HepG2 (cell line): ENCODE measurements around the gene RPL41. TPM values are rescaled to one million over a fixed set of nuclear protein-coding genes. Genes with fewer than 3 reads are reported as not detected.

Experiments used
- HOXA5 ChIP-seq: sonication (generic); formaldehyde crosslinking; IDR thresholded peaks from 2 replicates; pipeline ENCODE4 v1.4.0; 2020; ENCODE audit warnings: missing genetic modification reagents
- HOXA7 ChIP-seq: sonication (generic); formaldehyde crosslinking; IDR thresholded peaks from 2 replicates; pipeline ENCODE4 v1.8.1; 2022; ENCODE audit warnings: mild to moderate bottlenecking, missing genetic modification reagents, moderate library complexity
- KMT2A ChIP-seq: sonication (generic); formaldehyde crosslinking; IDR thresholded peaks from 2 replicates; pipeline ENCODE4 v1.4.0; 2020; ENCODE audit warnings: missing genetic modification reagents
- SNAI1 ChIP-seq: sonication (generic); formaldehyde crosslinking; IDR thresholded peaks from 2 replicates; pipeline ENCODE4 v1.5.0; 2020; ENCODE audit warnings: mild to moderate bottlenecking, missing genetic modification reagents, borderline replicate concordance
- ZBTB1 ChIP-seq: sonication (generic); formaldehyde crosslinking; IDR thresholded peaks from 2 replicates; pipeline ENCODE4 v1.4.0; 2020; ENCODE audit warnings: missing genetic modification reagents, borderline replicate concordance
- ZNF616 ChIP-seq: sonication (generic); formaldehyde crosslinking; IDR thresholded peaks from 2 replicates; pipeline ENCODE4 v1.5.0; 2020; ENCODE audit warnings: low read depth, mild to moderate bottlenecking, missing genetic modification reagents
- ZNF644 ChIP-seq: IDR thresholded peaks from 2 replicates; pipeline ENCODE4 v1.6.1; 2016; ENCODE audit warnings: low read depth
- ZNF678 ChIP-seq: sonication (generic); formaldehyde crosslinking; IDR thresholded peaks from 2 replicates; pipeline ENCODE4 v1.4.0; 2020; ENCODE audit warnings: mild to moderate bottlenecking, missing genetic modification reagents
- ZNF737 ChIP-seq: sonication (generic); formaldehyde crosslinking; IDR thresholded peaks from 2 replicates; pipeline ENCODE4 v1.5.0; 2020; ENCODE audit warnings: missing genetic modification reagents, mild to moderate bottlenecking, borderline replicate concordance
- ZNF777 ChIP-seq: sonication (generic); formaldehyde crosslinking; IDR thresholded peaks from 2 replicates; pipeline ENCODE4 v1.4.0; 2020; ENCODE audit warnings: missing genetic modification reagents
- polyA plus RNA-seq, 8 experiments: library from polyadenylated mRNA; depleted of rRNA in 3 of 8; stranded (reverse) in 7 of 8; unstranded in 1 of 8; fragments of >200 nt; fragmentation: Illumina TruSeq in 4 of 8; extraction: Trizol in 4 of 8; gene quantifications; 2 replicates each; pipeline versions ENCODE4 v1.2.1 to v1.2.3, GENCODE V29; 2011 to 2016; ENCODE audit warnings: low read depth in 4 of 8, missing spikeins in 1 of 8, mixed read lengths in 1 of 8; ENCODE audit not compliant: insufficient read depth in 1 of 8
- total RNA-seq, 5 experiments: library from RNA; depleted of rRNA; stranded (reverse); fragments of >200 nt; fragmentation: Illumina TruSeq; extraction: Trizol; gene quantifications; 2 replicates each; pipeline ENCODE4 v1.2.3, GENCODE V29; 2016; ENCODE audit warnings: low read depth in 1 of 5
- TF ChIP-seq, protein P1 (sequence below): sonication (generic); formaldehyde crosslinking; IDR thresholded peaks from 2 replicates; pipeline ENCODE4 v1.4.0; 2020; ENCODE audit warnings: missing genetic modification reagents, borderline replicate concordance
- TF ChIP-seq, protein P2 (sequence below): sonication (generic); IDR thresholded peaks from 2 replicates; pipeline ENCODE4 v1.6.1; 2016; ENCODE audit warnings: low read depth, borderline replicate concordance
- TF ChIP-seq, protein P3 (sequence below): IDR thresholded peaks from 2 replicates; pipeline ENCODE4 v1.6.1; 2018; ENCODE audit warnings: missing genetic modification reagents
- TF ChIP-seq, protein P4 (sequence below): sonication (generic); formaldehyde crosslinking; IDR thresholded peaks from 2 replicates; pipeline ENCODE4 v1.4.0; 2020; ENCODE audit warnings: mild to moderate bottlenecking, missing genetic modification reagents
- TF ChIP-seq, protein P5 (sequence below): sonication (generic); formaldehyde crosslinking; IDR thresholded peaks from 2 replicates; pipeline ENCODE4 v1.5.0; 2020; ENCODE audit warnings: missing genetic modification reagents

RPL41 gene
- total and polyA plus RNA-seq, 2 of the 13 experiments (the other 11 are each of a cell fraction or from before 2014, with no cell fraction given), result 4,012 to 7,670 TPM

DNA sequence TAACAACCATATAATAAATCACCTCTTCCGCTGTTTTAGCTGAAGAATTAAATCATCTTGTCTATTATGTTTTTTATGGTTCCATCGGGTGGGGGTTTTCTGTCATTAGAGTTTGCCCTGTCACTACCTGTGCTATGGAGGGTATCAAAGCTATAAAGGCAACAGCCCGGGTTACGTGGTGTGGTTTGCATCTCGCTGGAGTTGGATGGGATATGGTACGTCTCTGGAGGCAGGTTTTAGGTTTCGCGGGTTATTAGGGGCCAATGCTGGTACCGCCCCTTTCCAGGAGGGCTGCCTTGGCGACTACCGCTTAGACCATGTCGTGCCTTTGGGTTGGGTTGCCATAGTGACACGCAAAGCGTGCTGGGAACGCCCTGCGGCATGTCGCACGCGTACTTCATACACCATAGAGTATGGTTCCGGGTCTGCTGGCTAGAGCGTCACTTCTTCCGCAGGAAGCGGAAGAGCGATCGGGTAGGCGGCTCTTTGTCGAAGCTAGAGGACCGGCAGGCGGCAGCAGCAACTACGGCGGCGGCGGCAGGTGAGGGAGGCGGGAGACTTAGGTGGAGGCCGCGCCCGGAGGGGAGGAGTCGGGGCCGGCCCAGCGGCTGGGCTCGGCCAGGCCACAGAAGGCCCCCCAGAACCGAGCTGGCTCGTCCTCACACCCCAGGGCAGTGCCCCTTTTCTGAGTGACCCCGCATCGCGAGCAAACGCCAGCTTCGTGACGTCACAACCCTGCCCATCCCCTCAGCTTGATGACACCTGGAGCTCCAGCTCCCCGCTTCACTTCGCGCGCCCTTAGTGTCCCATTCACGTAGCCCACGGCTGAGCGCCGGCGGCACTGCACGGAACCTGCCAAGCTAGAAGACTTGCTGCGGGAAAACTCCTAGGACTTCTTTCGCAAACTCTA, 1.6 kb downstream of the RPL41 start, which contains the start of gene ZC3H10 (continued):
- TF ChIP-seq, protein P1, sequence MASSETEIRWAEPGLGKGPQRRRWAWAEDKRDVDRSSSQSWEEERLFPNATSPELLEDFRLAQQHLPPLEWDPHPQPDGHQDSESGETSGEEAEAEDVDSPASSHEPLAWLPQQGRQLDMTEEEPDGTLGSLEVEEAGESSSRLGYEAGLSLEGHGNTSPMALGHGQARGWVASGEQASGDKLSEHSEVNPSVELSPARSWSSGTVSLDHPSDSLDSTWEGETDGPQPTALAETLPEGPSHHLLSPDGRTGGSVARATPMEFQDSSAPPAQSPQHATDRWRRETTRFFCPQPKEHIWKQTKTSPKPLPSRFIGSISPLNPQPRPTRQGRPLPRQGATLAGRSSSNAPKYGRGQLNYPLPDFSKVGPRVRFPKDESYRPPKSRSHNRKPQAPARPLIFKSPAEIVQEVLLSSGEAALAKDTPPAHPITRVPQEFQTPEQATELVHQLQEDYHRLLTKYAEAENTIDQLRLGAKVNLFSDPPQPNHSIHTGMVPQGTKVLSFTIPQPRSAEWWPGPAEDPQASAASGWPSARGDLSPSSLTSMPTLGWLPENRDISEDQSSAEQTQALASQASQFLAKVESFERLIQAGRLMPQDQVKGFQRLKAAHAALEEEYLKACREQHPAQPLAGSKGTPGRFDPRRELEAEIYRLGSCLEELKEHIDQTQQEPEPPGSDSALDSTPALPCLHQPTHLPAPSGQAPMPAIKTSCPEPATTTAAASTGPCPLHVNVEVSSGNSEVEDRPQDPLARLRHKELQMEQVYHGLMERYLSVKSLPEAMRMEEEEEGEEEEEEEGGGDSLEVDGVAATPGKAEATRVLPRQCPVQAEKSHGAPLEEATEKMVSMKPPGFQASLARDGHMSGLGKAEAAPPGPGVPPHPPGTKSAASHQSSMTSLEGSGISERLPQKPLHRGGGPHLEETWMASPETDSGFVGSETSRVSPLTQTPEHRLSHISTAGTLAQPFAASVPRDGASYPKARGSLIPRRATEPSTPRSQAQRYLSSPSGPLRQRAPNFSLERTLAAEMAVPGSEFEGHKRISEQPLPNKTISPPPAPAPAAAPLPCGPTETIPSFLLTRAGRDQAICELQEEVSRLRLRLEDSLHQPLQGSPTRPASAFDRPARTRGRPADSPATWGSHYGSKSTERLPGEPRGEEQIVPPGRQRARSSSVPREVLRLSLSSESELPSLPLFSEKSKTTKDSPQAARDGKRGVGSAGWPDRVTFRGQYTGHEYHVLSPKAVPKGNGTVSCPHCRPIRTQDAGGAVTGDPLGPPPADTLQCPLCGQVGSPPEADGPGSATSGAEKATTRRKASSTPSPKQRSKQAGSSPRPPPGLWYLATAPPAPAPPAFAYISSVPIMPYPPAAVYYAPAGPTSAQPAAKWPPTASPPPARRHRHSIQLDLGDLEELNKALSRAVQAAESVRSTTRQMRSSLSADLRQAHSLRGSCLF, result no peak
- TF ChIP-seq, protein P2, sequence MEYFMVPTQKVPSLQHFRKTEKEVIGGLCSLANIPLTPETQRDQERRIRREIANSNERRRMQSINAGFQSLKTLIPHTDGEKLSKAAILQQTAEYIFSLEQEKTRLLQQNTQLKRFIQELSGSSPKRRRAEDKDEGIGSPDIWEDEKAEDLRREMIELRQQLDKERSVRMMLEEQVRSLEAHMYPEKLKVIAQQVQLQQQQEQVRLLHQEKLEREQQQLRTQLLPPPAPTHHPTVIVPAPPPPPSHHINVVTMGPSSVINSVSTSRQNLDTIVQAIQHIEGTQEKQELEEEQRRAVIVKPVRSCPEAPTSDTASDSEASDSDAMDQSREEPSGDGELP, result peak; percentile 40; the same call in 1 of the 2 replicates
- TF ChIP-seq, protein P3, sequence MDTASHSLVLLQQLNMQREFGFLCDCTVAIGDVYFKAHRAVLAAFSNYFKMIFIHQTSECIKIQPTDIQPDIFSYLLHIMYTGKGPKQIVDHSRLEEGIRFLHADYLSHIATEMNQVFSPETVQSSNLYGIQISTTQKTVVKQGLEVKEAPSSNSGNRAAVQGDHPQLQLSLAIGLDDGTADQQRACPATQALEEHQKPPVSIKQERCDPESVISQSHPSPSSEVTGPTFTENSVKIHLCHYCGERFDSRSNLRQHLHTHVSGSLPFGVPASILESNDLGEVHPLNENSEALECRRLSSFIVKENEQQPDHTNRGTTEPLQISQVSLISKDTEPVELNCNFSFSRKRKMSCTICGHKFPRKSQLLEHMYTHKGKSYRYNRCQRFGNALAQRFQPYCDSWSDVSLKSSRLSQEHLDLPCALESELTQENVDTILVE (CRISPR knock-in tag), result peak; percentile 98
- TF ChIP-seq, protein P4, sequence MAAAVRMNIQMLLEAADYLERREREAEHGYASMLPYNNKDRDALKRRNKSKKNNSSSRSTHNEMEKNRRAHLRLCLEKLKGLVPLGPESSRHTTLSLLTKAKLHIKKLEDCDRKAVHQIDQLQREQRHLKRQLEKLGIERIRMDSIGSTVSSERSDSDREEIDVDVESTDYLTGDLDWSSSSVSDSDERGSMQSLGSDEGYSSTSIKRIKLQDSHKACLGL (CRISPR knock-in tag), result no peak
- no peak for TF ChIP-seq HOXA7
- no peak for TF ChIP-seq ZNF644 (CRISPR knock-in tag)
- TF ChIP-seq, protein P5, sequence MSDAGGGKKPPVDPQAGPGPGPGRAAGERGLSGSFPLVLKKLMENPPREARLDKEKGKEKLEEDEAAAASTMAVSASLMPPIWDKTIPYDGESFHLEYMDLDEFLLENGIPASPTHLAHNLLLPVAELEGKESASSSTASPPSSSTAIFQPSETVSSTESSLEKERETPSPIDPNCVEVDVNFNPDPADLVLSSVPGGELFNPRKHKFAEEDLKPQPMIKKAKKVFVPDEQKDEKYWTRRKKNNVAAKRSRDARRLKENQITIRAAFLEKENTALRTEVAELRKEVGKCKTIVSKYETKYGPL (CRISPR knock-in tag), result 0 out of 2 replicates have a peak, but pooled peaks have one; percentile 32
- peak; percentile 3; the same call in 1 of the 2 replicates for TF ChIP-seq KMT2A (CRISPR knock-in tag)
- TF ChIP-seq SNAI1 (CRISPR knock-in tag), result no peak
- no peak for TF ChIP-seq ZNF616 (CRISPR knock-in tag)
- TF ChIP-seq ZNF737, result no peak; the same call in 1 of the 2 replicates
- no peak for TF ChIP-seq ZBTB1 (CRISPR knock-in tag)
- TF ChIP-seq ZNF678 (CRISPR knock-in tag), result no peak
- TF ChIP-seq HOXA5 (CRISPR knock-in tag), result peak; percentile 57; the same call in 1 of the 2 replicates
- no peak for TF ChIP-seq ZNF777 (CRISPR knock-in tag)
